ES-I3 (cell line): ENCODE data around the gene LILRA5.
"Not testable (repeated sequence)": the region's sequence is repeated elsewhere in the genome, so short reads cannot be mapped to it uniquely, and the experiment has no call there.

Source experiments
- H3K36me3 ChIP-seq: 2 replicates; pipeline ENCODE4 v1.6.1; 2013; ENCODE audit warnings: mild to moderate bottlenecking, low read length, control low read depth, moderate library complexity; ENCODE audit not compliant: insufficient read depth
- H3K4me1 ChIP-seq: 2 replicates; pipeline ENCODE4 v1.6.1; 2013; ENCODE audit warnings: mild to moderate bottlenecking, control low read depth, low read length; ENCODE audit not compliant: insufficient read depth
- H3K9ac ChIP-seq: 2 replicates; pipeline ENCODE4 v1.6.1; 2013; ENCODE audit warnings: low read depth, mild to moderate bottlenecking, low read length, moderate library complexity
- H3K9me3 ChIP-seq: 2 replicates; pipeline ENCODE4 v1.6.1; 2013; ENCODE audit warnings: mild to moderate bottlenecking, low read length, moderate library complexity; ENCODE audit not compliant: control insufficient read depth, insufficient read depth

The LILRA5 gene

GRCh38 chr19:54280025-54280424 lies 32.9 kb downstream of the LILRA5 start:
- not testable (repeated sequence) for H3K4me1 ChIP-seq, H3K36me3 ChIP-seq, H3K9me3 ChIP-seq, H3K9ac ChIP-seq

- Histone ChIP-seq H3K36me3 (no peaks in the 10 kb centered on the region), H3K9me3 (no peaks in the 10 kb centered on the region), H3K4me1 (no peaks in the 10 kb centered on the region), H3K9ac (no peak overlapping the region)
Measured at GRCh38 chr19:54279406-54279962, 33.5 kb downstream of the LILRA5 start.

- not testable (repeated sequence) for H3K4me1 ChIP-seq, H3K36me3 ChIP-seq, H3K9me3 ChIP-seq, H3K9ac ChIP-seq
Measured at GRCh38 chr19:54278571-54279195, 34.3 kb downstream of the LILRA5 start.

GRCh38 chr19:54278056-54278455 lies 34.9 kb downstream of the LILRA5 start:
- H3K9me3 ChIP-seq, H3K9ac ChIP-seq, H3K36me3 ChIP-seq, H3K4me1 ChIP-seq: not testable (repeated sequence)

- not testable (repeated sequence) for H3K36me3 ChIP-seq, H3K9me3 ChIP-seq, H3K4me1 ChIP-seq, H3K9ac ChIP-seq
Measured at GRCh38 chr19:54277111-54277615, 35.8 kb downstream of the LILRA5 start.

GRCh38 chr19:54275951-54276350 lies 37.0 kb downstream of the LILRA5 start:
- Histone ChIP-seq H3K4me1 (no peaks in the 10 kb centered on the region), H3K36me3 (no peaks in the 10 kb centered on the region), H3K9me3 (no peaks in the 10 kb centered on the region), H3K9ac (no peak overlapping the region)

GRCh38 chr19:54274516-54274915 lies 38.5 kb downstream of the LILRA5 start:
- H3K36me3 ChIP-seq, H3K9me3 ChIP-seq, H3K9ac ChIP-seq, H3K4me1 ChIP-seq: not testable (repeated sequence)

GRCh38 chr19:54273821-54274220 lies 39.1 kb downstream of the LILRA5 start:
- H3K36me3 ChIP-seq, result no peaks in the 10 kb centered on the region
- H3K9ac ChIP-seq, result no peak overlapping the region
- H3K4me1 ChIP-seq, result no peaks in the 10 kb centered on the region
- no peaks in the 10 kb centered on the region for H3K9me3 ChIP-seq

GRCh38 chr19:54272181-54272580 lies 40.8 kb downstream of the LILRA5 start:
- not testable (repeated sequence) for H3K36me3 ChIP-seq, H3K9me3 ChIP-seq, H3K4me1 ChIP-seq, H3K9ac ChIP-seq

- H3K9me3 ChIP-seq, H3K36me3 ChIP-seq, H3K9ac ChIP-seq, H3K4me1 ChIP-seq: not testable (repeated sequence)
Measured at GRCh38 chr19:54271587-54271986, 41.4 kb downstream of the LILRA5 start.

- Histone ChIP-seq H3K4me1 (no peaks in the 10 kb centered on the region), H3K9ac (no peak overlapping the region), H3K9me3 (no peaks in the 10 kb centered on the region), H3K36me3 (no peaks in the 10 kb centered on the region)
Measured at GRCh38 chr19:54271106-54271505, 41.9 kb downstream of the LILRA5 start.

GRCh38 chr19:54268936-54269335 lies 44.0 kb downstream of the LILRA5 start:
- H3K9ac ChIP-seq, result no peak overlapping the region

GRCh38 chr19:54266133-54266532 lies 46.8 kb downstream of the LILRA5 start:
- H3K9ac ChIP-seq, result no peak overlapping the region
- no peaks in the 10 kb centered on the region for H3K4me1 ChIP-seq
- no peaks in the 10 kb centered on the region for H3K36me3 ChIP-seq
- H3K9me3 ChIP-seq, result no peaks in the 10 kb centered on the region

More at GRCh38 chr19:54268936-54269335, 44.0 kb downstream of the LILRA5 start:
- no peaks in the 10 kb centered on the region for H3K36me3 ChIP-seq
- no peaks in the 10 kb centered on the region for H3K4me1 ChIP-seq
- H3K9me3 ChIP-seq, result no peaks in the 10 kb centered on the region

- Histone ChIP-seq H3K36me3 (no peaks in the 10 kb centered on the region), H3K4me1 (no peaks in the 10 kb centered on the region), H3K9me3 (no peaks in the 10 kb centered on the region), H3K9ac (no peak overlapping the region)
Measured at GRCh38 chr19:54262470-54262869, 50.5 kb downstream of the LILRA5 start.

GRCh38 chr19:54262066-54262465 lies 50.9 kb downstream of the LILRA5 start:
- Histone ChIP-seq H3K9ac (no peak overlapping the region), H3K36me3 (no peaks in the 10 kb centered on the region), H3K9me3 (no peaks in the 10 kb centered on the region), H3K4me1 (no peaks in the 10 kb centered on the region)
